ENCODE measurements around the gene MYH10.

The MYH10 gene

DNA sequence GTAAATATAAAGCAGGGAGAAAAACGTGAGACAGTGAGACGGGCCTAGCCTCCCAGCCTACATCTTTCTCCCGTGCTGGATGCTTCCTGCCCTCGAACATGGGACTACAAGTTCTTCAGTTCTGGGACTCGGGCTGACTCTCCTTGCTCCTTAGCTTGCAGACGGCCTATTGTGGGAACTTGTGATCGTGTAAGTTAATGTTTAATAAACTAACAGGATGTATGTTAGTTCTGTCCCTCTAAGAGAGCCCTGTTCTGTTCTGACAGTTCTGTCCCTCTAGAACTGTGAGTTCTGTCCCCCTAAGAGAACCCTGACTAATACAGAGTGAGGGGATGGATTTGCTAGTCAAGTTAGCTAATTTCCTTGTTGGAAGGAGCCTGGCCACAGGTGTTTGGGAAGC is 16.7 kb upstream of the MYH10 start:
- POLR2A ChIA-PET = interaction anchor here (1.0 kb wide), 1 partner anchor 16 kb away, joined by 5 read pairs; the partner anchor contains the start of gene MYH10
- H3K27ac ChIP-seq (ENCODE audit: extremely low read depth, low read depth, low read length) = no peak overlapping the region

DNA sequence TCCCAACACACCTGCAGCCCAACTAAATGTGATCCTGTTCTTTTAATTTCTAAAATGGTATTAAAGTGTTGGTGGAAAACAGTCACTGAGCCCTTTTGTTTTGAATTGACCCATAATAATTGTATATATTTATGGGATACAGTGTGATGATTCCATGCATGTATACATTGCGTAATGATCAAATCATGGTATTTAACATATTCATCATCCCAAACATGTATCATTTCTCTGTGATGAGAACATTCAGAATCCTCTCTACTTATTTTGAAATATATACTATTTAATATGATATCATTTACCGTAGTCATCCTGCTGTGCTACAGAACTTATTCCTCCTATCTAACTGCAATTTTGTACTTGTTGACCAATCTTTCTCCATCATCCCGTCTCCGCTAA is 14.0 kb upstream of the MYH10 start:
- POLR2A ChIA-PET = no interaction called here
- Histone ChIP-seq H3K36me3 (ENCODE audit: control insufficient read depth in 2 of 2, insufficient read depth in 1 of 2, low read length in 2 of 2) (no peaks in the 10 kb centered on the region), H3K9me3 (ENCODE audit: control insufficient read depth, insufficient read depth, low read depth, low read length) (no peaks in the 10 kb centered on the region), H3K4me3 (ENCODE audit: low read depth, low read length) (no peak overlapping the region), H3K4me1 (ENCODE audit: control insufficient read depth, insufficient read depth, low read length) (no peaks in the 10 kb centered on the region), H3K27ac (ENCODE audit: extremely low read depth, low read depth, low read length) (no peak overlapping the region)
- CTCF ChIA-PET = no interaction called here
- no peak for TF ChIP-seq ZNF292 (tag by site-specific recombination; IDR thresholded peaks at IDR 0.05; ENCODE audit: borderline replicate concordance, low read depth)
- TF ChIP-seq ZNF37A (tag by site-specific recombination; IDR thresholded peaks at IDR 0.05) = no peak
- TF ChIP-seq, protein P1, sequence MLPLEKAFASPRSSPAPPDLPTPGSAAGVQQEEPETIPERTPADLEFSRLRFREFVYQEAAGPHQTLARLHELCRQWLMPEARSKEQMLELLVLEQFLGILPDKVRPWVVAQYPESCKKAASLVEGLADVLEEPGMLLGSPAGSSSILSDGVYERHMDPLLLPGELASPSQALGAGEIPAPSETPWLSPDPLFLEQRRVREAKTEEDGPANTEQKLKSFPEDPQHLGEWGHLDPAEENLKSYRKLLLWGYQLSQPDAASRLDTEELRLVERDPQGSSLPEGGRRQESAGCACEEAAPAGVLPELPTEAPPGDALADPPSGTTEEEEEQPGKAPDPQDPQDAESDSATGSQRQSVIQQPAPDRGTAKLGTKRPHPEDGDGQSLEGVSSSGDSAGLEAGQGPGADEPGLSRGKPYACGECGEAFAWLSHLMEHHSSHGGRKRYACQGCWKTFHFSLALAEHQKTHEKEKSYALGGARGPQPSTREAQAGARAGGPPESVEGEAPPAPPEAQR (tag by site-specific recombination; IDR thresholded peaks at IDR 0.05) = no peak
- TF ChIP-seq, protein P2, sequence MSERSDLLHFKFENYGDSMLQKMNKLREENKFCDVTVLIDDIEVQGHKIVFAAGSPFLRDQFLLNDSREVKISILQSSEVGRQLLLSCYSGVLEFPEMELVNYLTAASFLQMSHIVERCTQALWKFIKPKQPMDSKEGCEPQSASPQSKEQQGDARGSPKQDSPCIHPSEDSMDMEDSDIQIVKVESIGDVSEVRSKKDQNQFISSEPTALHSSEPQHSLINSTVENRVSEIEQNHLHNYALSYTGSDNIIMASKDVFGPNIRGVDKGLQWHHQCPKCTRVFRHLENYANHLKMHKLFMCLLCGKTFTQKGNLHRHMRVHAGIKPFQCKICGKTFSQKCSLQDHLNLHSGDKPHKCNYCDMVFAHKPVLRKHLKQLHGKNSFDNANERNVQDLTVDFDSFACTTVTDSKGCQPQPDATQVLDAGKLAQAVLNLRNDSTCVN (tag by site-specific recombination; optimal IDR thresholded peaks at IDR 0.05) = no peak
- TF ChIP-seq ZNF433 (tag by site-specific recombination; IDR thresholded peaks at IDR 0.05; ENCODE audit: low read depth) = no peak
- no peak for TF ChIP-seq ZNF416 (tag by site-specific recombination; IDR thresholded peaks at IDR 0.05)
- TF ChIP-seq, protein P3, sequence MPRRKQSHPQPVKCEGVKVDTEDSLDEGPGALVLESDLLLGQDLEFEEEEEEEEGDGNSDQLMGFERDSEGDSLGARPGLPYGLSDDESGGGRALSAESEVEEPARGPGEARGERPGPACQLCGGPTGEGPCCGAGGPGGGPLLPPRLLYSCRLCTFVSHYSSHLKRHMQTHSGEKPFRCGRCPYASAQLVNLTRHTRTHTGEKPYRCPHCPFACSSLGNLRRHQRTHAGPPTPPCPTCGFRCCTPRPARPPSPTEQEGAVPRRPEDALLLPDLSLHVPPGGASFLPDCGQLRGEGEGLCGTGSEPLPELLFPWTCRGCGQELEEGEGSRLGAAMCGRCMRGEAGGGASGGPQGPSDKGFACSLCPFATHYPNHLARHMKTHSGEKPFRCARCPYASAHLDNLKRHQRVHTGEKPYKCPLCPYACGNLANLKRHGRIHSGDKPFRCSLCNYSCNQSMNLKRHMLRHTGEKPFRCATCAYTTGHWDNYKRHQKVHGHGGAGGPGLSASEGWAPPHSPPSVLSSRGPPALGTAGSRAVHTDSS (tag by site-specific recombination; IDR thresholded peaks at IDR 0.05) = no peak
- no peak for TF ChIP-seq SCRT1 (tag by site-specific recombination; IDR thresholded peaks at IDR 0.05; ENCODE audit: borderline replicate concordance)
- no peak for TF ChIP-seq ZNF629 (tag by site-specific recombination; IDR thresholded peaks at IDR 0.05)
- TF ChIP-seq, protein P4, sequence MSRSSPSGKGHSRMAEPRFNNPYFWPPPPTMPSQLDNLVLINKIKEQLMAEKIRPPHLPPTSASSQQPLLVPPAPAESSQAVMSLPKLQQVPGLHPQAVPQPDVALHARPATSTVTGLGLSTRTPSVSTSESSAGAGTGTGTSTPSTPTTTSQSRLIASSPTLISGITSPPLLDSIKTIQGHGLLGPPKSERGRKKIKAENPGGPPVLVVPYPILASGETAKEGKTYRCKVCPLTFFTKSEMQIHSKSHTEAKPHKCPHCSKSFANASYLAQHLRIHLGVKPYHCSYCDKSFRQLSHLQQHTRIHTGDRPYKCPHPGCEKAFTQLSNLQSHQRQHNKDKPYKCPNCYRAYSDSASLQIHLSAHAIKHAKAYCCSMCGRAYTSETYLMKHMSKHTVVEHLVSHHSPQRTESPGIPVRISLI (tag by site-specific recombination; IDR thresholded peaks at IDR 0.05) = no peak
- no peak for TF ChIP-seq ZNF354C (tag by site-specific recombination; IDR thresholded peaks at IDR 0.05; ENCODE audit: borderline replicate concordance, low read depth)
- no peak for TF ChIP-seq ZNF184 (tag by site-specific recombination; IDR thresholded peaks at IDR 0.05)
- TF ChIP-seq ZNF560 (tag by site-specific recombination; IDR thresholded peaks at IDR 0.05; ENCODE audit: borderline replicate concordance) = no peak

More for the DNA sequence above, 16.7 kb upstream of the MYH10 start:
- no peak overlapping the region for H3K4me3 ChIP-seq (ENCODE audit: low read depth, low read length)
- H3K36me3 ChIP-seq (ENCODE audit: control insufficient read depth in 2 of 2, insufficient read depth in 1 of 2, low read length in 2 of 2) = no peaks in the 10 kb centered on the region
- CTCF ChIA-PET = interaction anchor here (0.6 kb wide), 1 partner anchor 831 kb away, joined by 4 read pairs; no protein-coding TSS in a partner anchor
- H3K4me1 ChIP-seq (ENCODE audit: control insufficient read depth, insufficient read depth, low read length) = no peaks in the 10 kb centered on the region
- TF ChIP-seq, protein P5, sequence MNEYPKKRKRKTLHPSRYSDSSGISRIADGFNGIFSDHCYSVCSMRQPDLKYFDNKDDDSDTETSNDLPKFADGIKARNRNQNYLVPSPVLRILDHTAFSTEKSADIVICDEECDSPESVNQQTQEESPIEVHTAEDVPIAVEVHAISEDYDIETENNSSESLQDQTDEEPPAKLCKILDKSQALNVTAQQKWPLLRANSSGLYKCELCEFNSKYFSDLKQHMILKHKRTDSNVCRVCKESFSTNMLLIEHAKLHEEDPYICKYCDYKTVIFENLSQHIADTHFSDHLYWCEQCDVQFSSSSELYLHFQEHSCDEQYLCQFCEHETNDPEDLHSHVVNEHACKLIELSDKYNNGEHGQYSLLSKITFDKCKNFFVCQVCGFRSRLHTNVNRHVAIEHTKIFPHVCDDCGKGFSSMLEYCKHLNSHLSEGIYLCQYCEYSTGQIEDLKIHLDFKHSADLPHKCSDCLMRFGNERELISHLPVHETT (tag by site-specific recombination; IDR thresholded peaks at IDR 0.05) = no peak
- TF ChIP-seq ZNF843 (tag by site-specific recombination; IDR thresholded peaks at IDR 0.05) (no peak), REPIN1 (tag by site-specific recombination; IDR thresholded peaks at IDR 0.05; ENCODE audit: low read depth) (no peak), BCL11A (tag by site-specific recombination; IDR thresholded peaks at IDR 0.05; ENCODE audit: low read depth) (no peak), ZBTB8A (tag by site-specific recombination; IDR thresholded peaks at IDR 0.05) (no peak), ZEB2 (tag by site-specific recombination; IDR thresholded peaks at IDR 0.05) (no peak), ZNF10 (tag by site-specific recombination; IDR thresholded peaks at IDR 0.05) (no peak), ZNF335 (tag by site-specific recombination; conservative IDR thresholded peaks at IDR 0.05) (no peak)
- TF ChIP-seq, protein P6, sequence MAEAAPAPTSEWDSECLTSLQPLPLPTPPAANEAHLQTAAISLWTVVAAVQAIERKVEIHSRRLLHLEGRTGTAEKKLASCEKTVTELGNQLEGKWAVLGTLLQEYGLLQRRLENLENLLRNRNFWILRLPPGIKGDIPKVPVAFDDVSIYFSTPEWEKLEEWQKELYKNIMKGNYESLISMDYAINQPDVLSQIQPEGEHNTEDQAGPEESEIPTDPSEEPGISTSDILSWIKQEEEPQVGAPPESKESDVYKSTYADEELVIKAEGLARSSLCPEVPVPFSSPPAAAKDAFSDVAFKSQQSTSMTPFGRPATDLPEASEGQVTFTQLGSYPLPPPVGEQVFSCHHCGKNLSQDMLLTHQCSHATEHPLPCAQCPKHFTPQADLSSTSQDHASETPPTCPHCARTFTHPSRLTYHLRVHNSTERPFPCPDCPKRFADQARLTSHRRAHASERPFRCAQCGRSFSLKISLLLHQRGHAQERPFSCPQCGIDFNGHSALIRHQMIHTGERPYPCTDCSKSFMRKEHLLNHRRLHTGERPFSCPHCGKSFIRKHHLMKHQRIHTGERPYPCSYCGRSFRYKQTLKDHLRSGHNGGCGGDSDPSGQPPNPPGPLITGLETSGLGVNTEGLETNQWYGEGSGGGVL (tag by site-specific recombination; IDR thresholded peaks at IDR 0.05) = no peak
- TF ChIP-seq, protein P7, sequence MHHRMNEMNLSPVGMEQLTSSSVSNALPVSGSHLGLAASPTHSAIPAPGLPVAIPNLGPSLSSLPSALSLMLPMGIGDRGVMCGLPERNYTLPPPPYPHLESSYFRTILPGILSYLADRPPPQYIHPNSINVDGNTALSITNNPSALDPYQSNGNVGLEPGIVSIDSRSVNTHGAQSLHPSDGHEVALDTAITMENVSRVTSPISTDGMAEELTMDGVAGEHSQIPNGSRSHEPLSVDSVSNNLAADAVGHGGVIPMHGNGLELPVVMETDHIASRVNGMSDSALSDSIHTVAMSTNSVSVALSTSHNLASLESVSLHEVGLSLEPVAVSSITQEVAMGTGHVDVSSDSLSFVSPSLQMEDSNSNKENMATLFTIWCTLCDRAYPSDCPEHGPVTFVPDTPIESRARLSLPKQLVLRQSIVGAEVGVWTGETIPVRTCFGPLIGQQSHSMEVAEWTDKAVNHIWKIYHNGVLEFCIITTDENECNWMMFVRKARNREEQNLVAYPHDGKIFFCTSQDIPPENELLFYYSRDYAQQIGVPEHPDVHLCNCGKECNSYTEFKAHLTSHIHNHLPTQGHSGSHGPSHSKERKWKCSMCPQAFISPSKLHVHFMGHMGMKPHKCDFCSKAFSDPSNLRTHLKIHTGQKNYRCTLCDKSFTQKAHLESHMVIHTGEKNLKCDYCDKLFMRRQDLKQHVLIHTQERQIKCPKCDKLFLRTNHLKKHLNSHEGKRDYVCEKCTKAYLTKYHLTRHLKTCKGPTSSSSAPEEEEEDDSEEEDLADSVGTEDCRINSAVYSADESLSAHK (tag by site-specific recombination; IDR thresholded peaks at IDR 0.05) = no peak
- TF ChIP-seq, protein P8, sequence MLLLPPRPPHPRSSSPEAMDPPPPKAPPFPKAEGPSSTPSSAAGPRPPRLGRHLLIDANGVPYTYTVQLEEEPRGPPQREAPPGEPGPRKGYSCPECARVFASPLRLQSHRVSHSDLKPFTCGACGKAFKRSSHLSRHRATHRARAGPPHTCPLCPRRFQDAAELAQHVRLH (tag by site-specific recombination; IDR thresholded peaks at IDR 0.05) = no peak
- H3K9me3 ChIP-seq (ENCODE audit: control insufficient read depth, insufficient read depth, low read depth, low read length) = no peaks in the 10 kb centered on the region
